PC-9 (cell line): ENCODE results near the gene OR51L1. TPM values are rescaled to one million over a fixed set of nuclear protein-coding genes. Genes with fewer than 3 reads are reported as not detected.

Experiments used
- BruUV-seq: library from RNA; stranded (reverse); fragments of 400-500 nt; replicated peaks from 2 replicates; lab custom pipeline; 2021; lab: Mats Ljungman, UMichigan
- CTCF ChIA-PET: fragments of 300-600 bp; sonication (Branson Sonifier 250); formaldehyde crosslinking; loops from one replicate; lab custom pipeline; 2022; ENCODE audit warnings: antibody characterized with exemption; lab: Charles Lee
- POLR2A ChIA-PET: fragments of 300-600 bp; sonication (Branson Sonifier 250); formaldehyde crosslinking; loops from one replicate; lab custom pipeline; 2022; ENCODE audit warnings: antibody characterized with exemption; ENCODE audit not compliant: unreplicated experiment; lab: Charles Lee
- DNase-seq, 2 experiments: peaks; one replicate each; pipeline versions ENCODE4 v3.0.0 to v3.0.0-alpha.2; 2015 to 2022; ENCODE audit warnings: mixed read lengths in 1 of 2
- H2AFZ ChIP-seq: fragments of 200-600 bp; sonication (generic); 2 replicates; pipeline ENCODE4 v1.8.1; 2017; ENCODE audit warnings: antibody characterized with exemption
- H3F3A ChIP-seq: fragments of 200-600 bp; sonication (generic); 2 replicates; pipeline ENCODE4 v1.8.1; 2017; ENCODE audit warnings: antibody characterized with exemption, mild to moderate bottlenecking, low read depth; ENCODE audit not compliant: insufficient read depth
- H3K27ac ChIP-seq: fragments of 200-600 bp; sonication (generic); 2 replicates; pipeline ENCODE4 v1.6.1; 2016; ENCODE audit warnings: mixed run types
- H3K27me3 ChIP-seq: fragments of 200-600 bp; sonication (generic); 2 replicates; pipeline ENCODE4 v1.6.1; 2016; ENCODE audit warnings: low read depth, mixed run types; ENCODE audit not compliant: insufficient read depth
- H3K36me3 ChIP-seq: fragments of 200-600 bp; sonication (generic); 2 replicates; pipeline ENCODE4 v1.6.1; 2016; ENCODE audit warnings: low read depth, mixed run types
- H3K4me1 ChIP-seq: fragments of 200-600 bp; sonication (generic); replicated peaks from 2 replicates; pipeline ENCODE4 v1.6.1; 2016; ENCODE audit warnings: mixed run types; ENCODE audit not compliant: insufficient read depth
- H3K4me2 ChIP-seq: fragments of 200-600 bp; sonication (generic); 2 replicates; pipeline ENCODE4 v1.6.1; 2017; ENCODE audit warnings: mixed run types
- H3K4me3 ChIP-seq: fragments of 200-600 bp; sonication (generic); 2 replicates; pipeline ENCODE4 v1.6.1; 2016; ENCODE audit warnings: mixed run types
- H3K79me2 ChIP-seq: fragments of 200-600 bp; sonication (generic); 2 replicates; pipeline ENCODE4 v1.6.1; 2017; ENCODE audit warnings: low read depth, mixed run types
- H3K9me2 ChIP-seq: fragments of 200-600 bp; sonication (generic); 2 replicates; pipeline ENCODE4 v1.8.1; 2017; ENCODE audit warnings: mild to moderate bottlenecking; ENCODE audit not compliant: insufficient read depth
- H3K9me3 ChIP-seq: fragments of 200-600 bp; sonication (generic); 2 replicates; pipeline ENCODE4 v1.8.1; 2016; ENCODE audit warnings: low read depth; ENCODE audit not compliant: insufficient read depth
- H4K20me1 ChIP-seq: fragments of 200-600 bp; sonication (generic); 2 replicates; pipeline ENCODE4 v1.8.1; 2017; ENCODE audit not compliant: insufficient read depth
- CTCF ChIP-seq: fragments of 200-600 bp; sonication (generic); conservative IDR thresholded peaks from 2 replicates; pipeline ENCODE4 v1.6.1; 2017; ENCODE audit warnings: mixed run types, antibody characterized with exemption, mild to moderate bottlenecking, moderate library complexity
- EZH2 ChIP-seq: fragments of 200-600 bp; sonication (generic); IDR thresholded peaks from 2 replicates; pipeline ENCODE4 v1.8.0; 2017; ENCODE audit warnings: antibody characterized with exemption, low read depth
- intact Hi-C: fragments of 100-400 bp; cut with micrococcal nuclease; formaldehyde crosslinking; loops from one replicate; pipeline ENCODE4 v1.10.0; 2022; ENCODE audit not compliant: unreplicated experiment
- total RNA-seq: library from RNA; stranded (reverse); gene quantifications from 2 replicates; pipeline ENCODE4 v1.2.3, GENCODE V29; 2021

Gene OR51L1
- total RNA-seq, 1 experiment from 2014 or later: not detected

- no peaks in the 10 kb centered on the region for H3F3A ChIP-seq
- no peaks in the 10 kb centered on the region for H4K20me1 ChIP-seq
- DNase-seq: no peak
- no peaks in the 10 kb centered on the region for H3K9me2 ChIP-seq
- BruUV-seq: no TSS peak
- no peak within 1 kb of the TSS for H3K4me2 ChIP-seq
- ChIA-PET POLR2A (no interaction called here), CTCF (no interaction called here)
- no peak for TF ChIP-seq CTCF
- no peak for TF ChIP-seq EZH2
- H3K9me3 ChIP-seq: no peaks in the 10 kb centered on the region
- H3K27ac ChIP-seq: no peak within 1 kb of the TSS
- no peaks in the 10 kb centered on the region for H3K79me2 ChIP-seq
- no peak within 1 kb of the TSS for H3K4me3 ChIP-seq
- no peaks in the 10 kb centered on the region for H3K4me1 ChIP-seq
- intact Hi-C loops: no loop called here
- no peaks in the 10 kb centered on the region for H3K27me3 ChIP-seq
- H3K36me3 ChIP-seq: no peaks in the 10 kb centered on the region
- no peak within 1 kb of the TSS for H2AFZ ChIP-seq
Observed at GRCh38 chr11:5046226-5046625, 51.6 kb downstream of the OR51L1 start, which contains the start of gene OR52J3. Gene OR52J3 (plus strand): TSS chr11:5046526. CDS start chr11:5046526, 0 bp downstream.

GRCh38 chr11:5046754-5047330 is 52.2 kb downstream of the OR51L1 start:
- H3K4me1 ChIP-seq: no peaks in the 10 kb centered on the region
- H3K4me3 ChIP-seq: no peak overlapping the region
- no peaks in the 10 kb centered on the region for H4K20me1 ChIP-seq
- no peaks in the 10 kb centered on the region for H3K9me3 ChIP-seq
- BruUV-seq: no TSS peak
- TF ChIP-seq CTCF: no peak
- TF ChIP-seq EZH2: no peak
- no peak overlapping the region for H3K27ac ChIP-seq
- no peak for DNase-seq
- ChIA-PET CTCF (no interaction called here), POLR2A (no interaction called here)
- H3K79me2 ChIP-seq: no peaks in the 10 kb centered on the region
- no peaks in the 10 kb centered on the region for H3K27me3 ChIP-seq
- no peaks in the 10 kb centered on the region for H3F3A ChIP-seq
- H3K36me3 ChIP-seq: no peaks in the 10 kb centered on the region
- no peaks in the 10 kb centered on the region for H3K9me2 ChIP-seq
- no peak overlapping the region for H2AFZ ChIP-seq
- H3K4me2 ChIP-seq: no peak overlapping the region
- intact Hi-C loops: no loop called here

Other genes starting within 250 kb of the OR51L1 start
- gene OR51F1, start 224.9 kb upstream of the OR51L1 start, total RNA-seq: not detected in 2 replicates
- gene OR52R1, start 190.5 kb upstream of the OR51L1 start, total RNA-seq: not detected in 2 replicates
- gene OR51F2, start 173.5 kb upstream of the OR51L1 start, total RNA-seq: not detected in 2 replicates
- not detected in 2 replicates for gene OR51S1, start 145.6 kb upstream of the OR51L1 start, total RNA-seq
- gene OR51T1, start 113.0 kb upstream of the OR51L1 start, total RNA-seq: not detected in 2 replicates
- gene OR51A7, start 91.1 kb upstream of the OR51L1 start, total RNA-seq: not detected in 2 replicates
- gene OR51G2, start 75.5 kb upstream of the OR51L1 start, total RNA-seq: not detected in 2 replicates
- not detected in 2 replicates for gene OR51G1, start 70.5 kb upstream of the OR51L1 start, total RNA-seq
- gene OR51A4, start 47.2 kb upstream of the OR51L1 start, total RNA-seq: not detected in 2 replicates
- gene OR51A2, start 39.1 kb upstream of the OR51L1 start, total RNA-seq: not detected in 2 replicates
- gene OR52J3, start 51.7 kb downstream of the OR51L1 start, total RNA-seq: not detected in 2 replicates
- not detected in 2 replicates for gene OR52E2, start 64.8 kb downstream of the OR51L1 start, total RNA-seq
- gene OR52E1, start 74.7 kb downstream of the OR51L1 start, total RNA-seq: not detected in 2 replicates
- not detected in 2 replicates for gene OR52A5, start 143.5 kb downstream of the OR51L1 start, total RNA-seq
- gene OR52A1, start 159.9 kb downstream of the OR51L1 start, total RNA-seq: not detected in 2 replicates
- gene OR51V1, start 205.8 kb downstream of the OR51L1 start, total RNA-seq: not detected in 2 replicates
- not detected in 2 replicates for gene HBB, start 232.2 kb downstream of the OR51L1 start, total RNA-seq
- gene HBD, start 239.6 kb downstream of the OR51L1 start, total RNA-seq: not detected in 2 replicates